Common myeloid progenitor, CD34-positive (primary cell): ENCODE data around the gene PIK3CG.
"Not testable (repeated sequence)": the region's sequence is repeated elsewhere in the genome, so short reads cannot be mapped to it uniquely, and the experiment has no call there.

Source experiments
- CTCF ChIA-PET: fragments of 350-600 bp; sonication (Branson Sonifier 250); formaldehyde crosslinking; loops from one replicate; lab custom pipeline; 2021; ENCODE audit warnings: antibody characterized with exemption; lab: Charles Lee
- POLR2A ChIA-PET: fragments of 350-600 bp; sonication (Branson Sonifier 250); formaldehyde crosslinking; loops from one replicate; lab custom pipeline; 2021; ENCODE audit warnings: antibody characterized with exemption; lab: Charles Lee
- DNase-seq, 3 donors: peaks; one replicate each; pipeline versions ENCODE4 v3.0.0 to v3.0.0-alpha.2; 2013
- H3K27ac ChIP-seq, 2 experiments: 1 replicate in 1 of 2; 2 replicates in 1 of 2; pipeline ENCODE4 v1.7.0; 2013; ENCODE audit warnings: inconsistent platforms in 2 of 2, low read length in 2 of 2, mild to moderate bottlenecking in 2 of 2, low read depth in 1 of 2, moderate library complexity in 1 of 2; ENCODE audit not compliant: severe bottlenecking in 2 of 2, insufficient read depth in 1 of 2, poor library complexity in 1 of 2
- H3K27me3 ChIP-seq, 5 experiments: replicated peaks in 2 of 5; 1 replicate in 3 of 5; 2 replicates in 2 of 5; pipeline versions ENCODE4 v1.6.1 to v1.7.0; 2013; ENCODE audit warnings: low read length in 4 of 5, mild to moderate bottlenecking in 2 of 5, moderate library complexity in 2 of 5, inconsistent platforms in 1 of 5; ENCODE audit not compliant: insufficient read depth in 5 of 5, control insufficient read depth in 4 of 5
- H3K36me3 ChIP-seq, 4 experiments: 1 replicate in 2 of 4; 2 replicates in 2 of 4; pipeline versions ENCODE4 v1.6.1 to v1.7.0; 2013; ENCODE audit warnings: low read length in 3 of 4, control low read depth in 1 of 4, mild to moderate bottlenecking in 1 of 4; ENCODE audit not compliant: control insufficient read depth in 4 of 4, insufficient read depth in 4 of 4
- H3K4me1 ChIP-seq, 4 experiments: 1 replicate in 3 of 4; 2 replicates in 1 of 4; pipeline versions ENCODE4 v1.6.1 to v1.7.1; 2013; ENCODE audit warnings: low read length in 3 of 4, mild to moderate bottlenecking in 3 of 4, control low read depth in 1 of 4, inconsistent platforms in 1 of 4, moderate library complexity in 1 of 4; ENCODE audit not compliant: control insufficient read depth in 4 of 4, insufficient read depth in 4 of 4; ENCODE audit errors: control extremely low read depth in 1 of 4
- H3K4me3 ChIP-seq, 7 experiments: 1 replicate in 4 of 7; 2 replicates in 3 of 7; pipeline versions ENCODE4 v1.5.1 to v1.7.0; 2013; ENCODE audit warnings: mild to moderate bottlenecking in 7 of 7, low read length in 6 of 7, moderate library complexity in 6 of 7, inconsistent platforms in 2 of 7, low read depth in 2 of 7, control low read depth in 1 of 7; ENCODE audit not compliant: insufficient read depth in 4 of 7, control insufficient read depth in 1 of 7; ENCODE audit errors: extremely low read depth in 1 of 7
- H3K9me3 ChIP-seq, 5 experiments: 1 replicate in 4 of 5; 2 replicates in 1 of 5; pipeline versions ENCODE4 v1.6.1 to v1.7.1; 2013; ENCODE audit warnings: low read length in 4 of 5, mild to moderate bottlenecking in 2 of 5, inconsistent platforms in 1 of 5, low read depth in 1 of 5, moderate library complexity in 1 of 5; ENCODE audit not compliant: control insufficient read depth in 4 of 5, insufficient read depth in 2 of 5; ENCODE audit errors: control extremely low read depth in 1 of 5
- WGBS: methylation state at CpG from one replicate; pipeline ENCODE4 v1.1.5; 2013; ENCODE audit not compliant: insufficient coverage; 5-methylcytosine and 5-hydroxymethylcytosine counted together

Gene PIK3CG

GRCh38 chr7:106824458-106824857, 40.6 kb upstream of the PIK3CG start:
- H3K27me3 ChIP-seq, result no peaks in the 10 kb centered on the region
- no peak overlapping the region for H3K4me3 ChIP-seq
- H3K4me1 ChIP-seq, result no peaks in the 10 kb centered on the region
- CTCF ChIA-PET, result no interaction called here
- peaks cover 0 to 11% (median 3%) of the 10 kb centered on the region in 5 experiments for H3K9me3 ChIP-seq
- POLR2A ChIA-PET, result no interaction called here
- no peak overlapping the region for H3K27ac ChIP-seq
- no peak for DNase-seq
- no peaks in the 10 kb centered on the region for H3K36me3 ChIP-seq
- 100% methylated on average over 3 of the region's 4 CpGs for WGBS

GRCh38 chr7:106827626-106828025, 37.5 kb upstream of the PIK3CG start:
- POLR2A ChIA-PET, result no interaction called here
- H3K4me1 ChIP-seq, result no peaks in the 10 kb centered on the region
- WGBS, result no CpG with 5 or more reads among the region's 2 CpGs

GRCh38 chr7:106829496-106829895, 35.6 kb upstream of the PIK3CG start:
- Histone ChIP-seq H3K4me1 (no peaks in the 10 kb centered on the region), H3K9me3 (peaks cover 4 to 17% (median 5%) of the 10 kb centered on the region in 5 experiments), H3K27ac (no peak overlapping the region), H3K27me3 (no peaks in the 10 kb centered on the region), H3K4me3 (no peak overlapping the region), H3K36me3 (no peaks in the 10 kb centered on the region)
- WGBS, result 97% methylated on average over 7 of the region's 7 CpGs
- ChIA-PET CTCF (no interaction called here), POLR2A (no interaction called here)
- DNase-seq, result peak in 1 of 3 donors; percentile 11

More at GRCh38 chr7:106827626-106828025, 37.5 kb upstream of the PIK3CG start:
- Histone ChIP-seq H3K27me3 (no peaks in the 10 kb centered on the region), H3K27ac (no peak overlapping the region), H3K4me3 (no peak overlapping the region), H3K9me3 (peaks cover 4 to 15% (median 5%) of the 10 kb centered on the region in 5 experiments), H3K36me3 (no peaks in the 10 kb centered on the region)
- no peak for DNase-seq
- CTCF ChIA-PET, result interaction anchor here (1.7 kb wide), 1 partner anchor 33 kb away, joined by 3 read pairs; no protein-coding TSS in a partner anchor

- peaks cover 4 to 17% (median 5%) of the 10 kb centered on the region in 5 experiments for H3K9me3 ChIP-seq
- H3K4me3 ChIP-seq, H3K27ac ChIP-seq, DNase-seq, POLR2A ChIA-PET, H3K4me1 ChIP-seq, H3K36me3 ChIP-seq, H3K27me3 ChIP-seq: not testable (repeated sequence)
- 100% methylated on average over 9 of the region's 9 CpGs for WGBS
- CTCF ChIA-PET, result interaction anchor here (0.8 kb wide), 1 partner anchor 21 kb away, joined by 3 read pairs; no protein-coding TSS in a partner anchor
These were observed 34.2 kb upstream of the PIK3CG start for GRCh38 chr7:106830896-106831295.

- Histone ChIP-seq H3K4me1 (no peaks in the 10 kb centered on the region), H3K36me3 (no peaks in the 10 kb centered on the region), H3K27me3 (no peaks in the 10 kb centered on the region), H3K27ac (no peak overlapping the region), H3K9me3 (peaks cover 0 to 7% (median 0%) of the 10 kb centered on the region in 5 experiments), H3K4me3 (no peak overlapping the region)
- DNase-seq, result no peak
- POLR2A ChIA-PET, result no interaction called here
- 100% methylated on average over 1 of the region's 2 CpGs for WGBS
- CTCF ChIA-PET, result interaction anchor here (1.2 kb wide), 1 partner anchor 328 kb away, joined by 3 read pairs; no protein-coding TSS in a partner anchor
These were observed 28.3 kb upstream of the PIK3CG start for GRCh38 chr7:106836816-106837215.

- no peak overlapping the region for H3K4me3 ChIP-seq
- ChIA-PET POLR2A (no interaction called here), CTCF (no interaction called here)
- H3K27me3 ChIP-seq, result no peaks in the 10 kb centered on the region
- no peaks in the 10 kb centered on the region for H3K36me3 ChIP-seq
- WGBS, result 100% methylated on average over 2 of the region's 2 CpGs
- H3K27ac ChIP-seq, result no peak overlapping the region
- no peak for DNase-seq
- no peaks in the 10 kb centered on the region for H3K4me1 ChIP-seq
- peaks cover 0 to 5% (median 0%) of the 10 kb centered on the region in 5 experiments for H3K9me3 ChIP-seq
These were observed 25.6 kb upstream of the PIK3CG start for GRCh38 chr7:106839511-106839910.

GRCh38 chr7:106840342-106840741, 24.7 kb upstream of the PIK3CG start:
- Histone ChIP-seq H3K4me1 (no peaks in the 10 kb centered on the region), H3K4me3 (no peak overlapping the region), H3K9me3 (peaks cover 0 to 5% (median 0%) of the 10 kb centered on the region in 5 experiments), H3K27ac (no peak overlapping the region), H3K27me3 (no peaks in the 10 kb centered on the region), H3K36me3 (no peaks in the 10 kb centered on the region)
- CTCF ChIA-PET, result no interaction called here
- no CpG with 5 or more reads among the region's 1 CpG for WGBS
- no peak for DNase-seq
- POLR2A ChIA-PET, result no interaction called here
